ENCODE measurements around the gene ACOXL.

ACOXL gene

DNA sequence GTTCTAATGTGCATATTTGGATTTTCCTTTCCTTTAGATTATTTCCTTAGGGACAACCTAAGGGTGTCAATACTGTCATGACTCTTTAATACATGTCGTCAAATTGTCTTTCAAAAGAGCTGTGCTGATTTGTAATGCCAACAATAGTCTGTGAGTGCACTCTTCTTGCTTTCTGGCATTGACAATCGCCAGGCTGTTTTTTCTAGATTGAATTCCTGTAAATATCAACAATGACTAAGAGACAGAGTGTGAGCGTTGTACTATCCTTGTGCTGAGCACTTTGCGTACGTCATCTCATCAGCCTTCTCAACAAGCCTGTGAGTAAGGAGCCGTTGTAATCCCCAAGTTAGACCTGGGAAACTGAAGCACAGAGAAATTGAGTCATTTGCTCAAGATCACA lies 96.0 kb downstream of the ACOXL start:
- DNase-seq (ENCODE audit: low read depth) = no peak

DNA sequence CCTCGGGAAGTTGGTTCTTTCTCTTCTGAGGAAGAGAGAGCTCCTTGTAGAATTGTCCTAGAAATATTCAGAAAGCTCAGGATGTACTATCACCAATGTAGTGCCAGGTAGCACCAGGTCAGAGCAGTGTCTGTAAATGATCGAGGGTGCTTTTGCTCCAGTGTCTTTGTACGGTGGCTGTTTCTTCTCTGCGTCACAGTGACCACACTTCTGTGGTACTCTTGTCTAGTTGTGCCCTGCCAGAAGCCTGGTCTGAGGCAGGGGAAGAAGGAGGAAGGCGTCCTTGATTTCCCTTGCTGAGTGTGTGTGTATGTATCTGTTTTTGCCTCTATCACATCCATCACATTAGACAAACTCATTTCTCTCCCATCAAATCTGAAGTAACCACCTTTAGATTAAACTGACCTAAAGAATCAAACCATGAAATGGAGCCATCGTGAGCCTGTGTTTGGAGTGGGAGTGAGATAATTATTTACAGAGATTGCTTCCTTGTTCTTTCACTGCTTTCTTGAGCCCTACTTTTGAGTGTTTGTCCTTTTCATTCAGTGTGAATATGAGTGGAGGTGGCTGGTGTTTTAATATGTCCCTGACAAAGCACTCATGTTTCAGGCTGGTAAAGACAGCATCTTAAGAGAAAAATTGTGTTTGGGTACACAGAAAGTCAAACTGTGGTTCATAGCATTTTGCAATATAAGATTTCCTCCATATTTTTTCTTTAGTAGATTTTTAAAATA lies 97.2 kb downstream of the ACOXL start:
- no peak for DNase-seq (ENCODE audit: low read depth)

DNA sequence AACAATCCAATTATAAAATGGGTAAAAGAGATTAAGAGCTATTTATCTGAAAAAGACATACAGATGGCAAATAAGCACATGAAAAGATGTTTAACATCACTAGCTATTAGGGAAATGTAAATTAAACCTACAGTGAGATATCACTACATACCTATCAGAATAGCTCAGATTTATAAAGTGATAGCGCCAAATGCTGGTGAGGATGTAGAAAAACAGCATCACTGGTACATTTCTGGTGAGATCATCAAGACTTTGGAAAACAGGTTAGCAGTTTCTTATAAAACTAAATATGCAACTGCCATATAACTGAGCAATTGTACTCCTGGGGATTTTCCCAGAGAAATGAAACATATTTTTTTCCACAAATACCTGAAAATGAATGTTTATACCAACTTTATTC lies 100.4 kb downstream of the ACOXL start:
- DNase-seq (ENCODE audit: low read depth) = no peak

DNA sequence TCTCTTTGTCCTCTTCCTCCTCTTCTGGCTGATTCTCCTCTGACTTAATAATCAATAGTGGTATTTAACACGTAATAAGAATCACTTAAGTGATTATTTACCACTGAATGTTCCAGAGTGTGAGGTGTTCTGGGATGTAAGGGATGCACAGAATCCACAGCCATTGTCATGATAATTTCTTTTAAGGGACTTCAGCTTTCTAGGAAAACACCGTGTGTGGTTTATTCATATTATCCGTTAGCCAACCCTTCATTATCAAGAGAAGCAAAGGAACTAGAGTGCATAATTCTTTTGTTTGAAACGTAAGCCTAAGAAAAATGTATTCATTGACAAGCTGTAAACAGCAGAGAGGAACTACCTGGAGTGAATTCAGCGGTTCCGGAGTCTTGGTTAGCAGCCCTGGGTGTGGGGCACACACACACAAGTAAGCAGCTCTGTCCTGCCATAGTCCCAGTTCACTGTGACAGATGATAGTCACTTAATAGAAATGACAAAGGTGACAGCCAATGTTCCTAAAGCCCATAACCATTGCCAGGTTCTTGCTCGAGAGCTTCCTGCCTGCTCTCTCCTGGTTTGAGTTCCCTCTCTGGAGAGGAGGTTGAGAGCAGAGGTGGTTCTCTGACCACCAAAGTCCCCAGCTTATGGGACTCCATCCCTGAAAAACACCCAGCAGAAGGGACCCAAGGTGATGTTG lies 101.9 kb downstream of the ACOXL start:
- no peak for DNase-seq (ENCODE audit: low read depth)

DNA sequence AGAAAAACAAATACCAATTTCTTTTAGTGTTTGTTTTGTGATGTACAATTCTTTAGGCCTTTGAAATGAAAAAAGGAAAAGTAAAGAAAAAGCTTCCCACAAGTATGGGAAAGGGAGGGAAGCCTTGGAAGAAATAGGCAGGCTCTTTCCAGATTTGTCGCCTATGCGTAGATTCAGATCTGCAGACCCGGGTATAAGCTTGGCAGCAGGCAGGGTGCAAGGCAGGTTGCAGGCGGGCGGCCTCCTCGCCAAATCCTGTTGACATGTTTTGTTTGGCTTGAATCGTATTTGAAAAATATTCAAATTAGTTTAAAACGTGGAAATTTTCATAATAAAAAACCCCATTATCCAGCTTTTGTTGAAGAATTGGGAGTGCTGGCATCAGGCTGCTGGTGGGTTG lies 104.3 kb downstream of the ACOXL start:
- no peak for DNase-seq (ENCODE audit: low read depth)

DNA sequence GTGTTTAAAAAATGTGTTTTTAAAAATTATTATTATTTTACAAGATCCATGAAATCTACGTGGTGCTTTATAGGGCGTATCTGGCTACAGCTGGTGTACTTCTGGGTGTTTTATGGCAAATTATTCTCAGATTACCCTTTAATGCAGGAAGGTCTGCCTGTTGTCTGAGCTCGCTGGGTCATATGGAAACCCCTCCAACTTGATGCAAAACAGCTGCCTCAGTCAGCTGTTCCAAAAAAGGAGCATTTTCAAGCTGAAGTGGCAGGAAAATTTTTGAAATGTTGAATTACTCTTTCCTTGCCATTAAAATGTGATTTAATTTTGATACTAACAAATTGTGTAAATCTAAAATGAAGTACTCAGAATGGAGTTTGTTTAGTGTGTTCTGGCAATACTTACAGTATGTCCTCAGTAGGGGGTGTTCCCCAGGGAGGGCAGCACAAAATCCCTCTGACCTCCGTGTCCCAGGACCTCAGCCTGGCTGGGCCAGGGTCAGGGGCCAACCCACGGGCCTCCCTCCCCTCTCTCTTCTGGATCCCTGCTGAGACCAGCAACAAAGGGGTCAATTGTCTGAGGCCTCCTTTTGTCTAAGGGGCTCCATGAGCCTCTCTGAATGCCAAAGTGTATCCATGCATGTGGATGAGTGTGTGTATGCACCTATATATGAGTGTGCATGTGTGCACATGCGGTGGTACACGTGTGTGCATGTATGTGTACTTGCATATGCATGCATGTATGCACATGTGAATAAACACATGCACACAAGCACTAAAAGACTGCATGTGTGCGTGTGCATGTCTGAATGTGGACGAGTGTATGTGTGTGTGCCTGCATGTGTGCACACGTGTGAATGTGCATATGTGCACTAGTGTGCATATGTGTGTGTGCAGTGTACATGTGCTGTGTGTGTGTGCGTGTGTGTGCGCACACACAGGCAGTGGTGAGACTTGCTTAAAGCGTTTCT lies 105.4 kb downstream of the ACOXL start:
- no peak for DNase-seq (ENCODE audit: low read depth)

DNA sequence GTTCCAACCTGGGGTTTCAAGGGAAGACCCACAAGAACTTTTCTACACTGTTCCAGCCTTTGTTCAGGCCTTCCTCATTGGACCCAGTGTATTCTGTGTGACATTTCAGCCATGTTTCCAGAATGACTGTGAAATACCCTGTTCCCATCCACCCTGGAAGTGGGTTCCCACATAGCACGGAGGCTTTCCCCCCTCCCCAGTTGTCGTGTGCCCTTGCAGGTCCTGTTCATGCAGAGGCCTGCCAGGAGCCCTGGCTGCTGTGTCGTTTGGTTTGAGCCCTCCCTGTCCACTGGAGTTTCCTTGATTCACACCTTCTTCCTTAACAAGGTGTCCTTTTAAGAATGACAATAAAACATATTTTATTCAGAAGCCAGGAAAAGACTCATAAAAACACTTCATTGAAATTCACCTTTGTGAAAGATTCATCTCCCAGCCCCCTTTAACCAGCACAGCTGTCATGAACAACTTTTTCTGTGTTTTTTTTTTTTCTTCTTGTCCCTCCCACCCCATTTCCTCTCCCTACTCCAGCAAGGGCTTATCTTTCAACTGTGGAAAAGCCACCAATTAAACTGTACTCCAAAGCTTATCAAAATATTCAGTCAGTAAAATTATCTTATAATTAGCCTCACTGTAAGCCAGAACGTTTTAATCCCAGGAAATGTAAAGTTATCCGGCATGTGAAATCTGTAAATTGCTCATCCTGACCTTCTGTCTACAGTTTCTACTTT lies 106.4 kb downstream of the ACOXL start:
- DNase-seq (ENCODE audit: low read depth) = no peak

DNA sequence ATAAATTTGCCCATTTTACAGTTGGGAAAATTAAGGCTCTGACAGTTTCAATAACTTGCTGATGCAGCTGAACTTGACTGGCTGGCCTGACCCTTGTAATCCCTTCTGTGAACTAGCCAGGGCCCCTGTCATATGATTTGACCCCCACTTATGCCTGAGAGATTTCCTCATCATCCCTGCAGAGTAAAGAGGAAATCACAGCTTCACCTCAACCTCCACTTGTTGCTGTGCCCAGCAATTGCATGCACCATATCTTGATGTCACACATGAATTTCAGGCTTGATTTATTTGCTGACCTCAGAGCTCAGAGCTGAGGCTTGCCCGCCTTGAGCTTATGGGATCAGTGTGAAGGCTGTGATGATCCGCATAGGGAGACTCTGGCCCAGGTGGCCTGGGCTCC lies 108.1 kb downstream of the ACOXL start:
- no peak for DNase-seq (ENCODE audit: low read depth)

DNA sequence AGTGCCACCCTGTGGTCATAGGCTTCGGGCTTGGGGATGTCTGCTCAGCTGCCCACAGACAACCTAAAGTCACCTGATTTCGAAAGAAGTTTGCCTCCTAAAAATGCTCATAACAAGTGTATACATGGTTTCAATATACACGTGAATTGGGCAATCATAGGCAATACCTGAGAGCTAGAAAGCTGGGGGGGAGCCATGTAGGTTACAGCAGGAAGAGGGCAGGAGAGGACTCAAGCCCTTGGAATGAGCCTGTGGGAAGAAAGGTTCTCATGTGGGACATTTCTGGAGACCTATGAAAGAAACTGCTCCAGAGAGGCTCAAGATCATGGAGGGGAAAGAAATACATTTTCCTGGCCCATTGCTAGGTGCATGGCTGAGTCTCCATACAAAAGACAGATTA lies 109.7 kb downstream of the ACOXL start:
- DNase-seq (ENCODE audit: low read depth) = no peak

DNA sequence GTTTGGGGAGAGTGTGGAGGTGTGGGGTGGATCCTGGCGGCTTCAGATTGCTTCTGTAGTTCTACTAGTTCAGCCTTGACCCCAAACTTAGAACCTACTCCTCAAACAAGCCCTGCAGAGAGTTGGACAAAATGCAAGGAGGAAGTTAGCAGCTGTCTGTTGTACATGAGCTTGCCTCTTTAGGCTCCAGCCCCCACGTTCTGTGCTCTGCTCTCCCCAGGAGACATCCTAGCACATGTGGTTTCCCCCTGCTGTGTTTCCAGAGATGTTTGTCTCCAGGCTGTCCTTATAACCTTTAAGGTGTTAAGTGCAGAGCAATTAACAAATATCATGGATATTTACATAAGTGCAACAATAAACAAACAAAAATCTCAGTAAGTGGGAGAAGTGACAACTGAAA lies 111.1 kb downstream of the ACOXL start:
- DNase-seq (ENCODE audit: low read depth) = no peak

DNA sequence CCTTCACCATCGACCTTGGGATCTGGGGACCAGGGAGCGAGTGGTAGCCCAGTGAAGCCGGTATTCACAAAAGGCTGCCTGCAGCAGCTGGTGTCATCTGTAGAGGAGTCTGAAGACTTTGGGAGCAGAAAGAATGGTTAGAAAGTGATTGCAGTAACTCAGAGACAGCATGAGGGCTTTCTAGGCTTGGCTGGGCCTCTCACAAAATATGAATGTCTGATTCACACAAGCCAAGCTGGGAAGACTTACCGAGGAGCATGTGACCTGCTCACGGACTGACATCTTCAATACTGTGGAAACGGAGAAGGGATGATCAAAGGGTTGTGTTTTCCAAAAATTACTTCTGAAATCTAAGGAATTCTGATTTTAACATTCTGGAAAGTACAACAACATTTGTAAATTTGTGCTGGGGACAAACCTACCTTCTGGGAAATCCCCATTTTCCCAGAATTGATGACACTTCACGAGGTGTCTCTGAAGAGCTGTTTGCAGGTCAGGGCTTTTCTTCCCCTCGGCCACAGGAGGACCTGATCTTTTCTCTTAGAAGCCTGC lies 111.7 kb downstream of the ACOXL start:
- no peak for DNase-seq (ENCODE audit: low read depth)

DNA sequence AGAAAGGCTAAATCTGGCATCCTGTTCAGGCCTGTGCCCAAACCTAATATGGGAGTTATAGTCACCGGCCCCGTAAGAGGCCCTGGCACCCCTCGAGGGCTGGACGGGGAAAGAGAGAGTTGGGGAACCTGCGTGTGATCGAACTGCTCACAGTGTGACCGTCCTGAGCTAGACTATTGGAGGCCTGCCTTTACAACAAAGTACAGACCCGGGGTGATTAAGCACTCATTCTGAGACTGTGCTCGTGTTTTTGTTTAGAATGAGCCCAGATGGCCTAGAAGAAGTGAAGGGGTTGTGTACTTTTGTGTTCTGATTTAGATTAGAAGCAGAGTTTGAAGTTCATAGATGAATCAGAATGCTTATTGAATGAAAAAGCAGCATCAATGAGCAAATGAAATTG lies 115.3 kb downstream of the ACOXL start:
- DNase-seq (ENCODE audit: low read depth) = no peak

DNA sequence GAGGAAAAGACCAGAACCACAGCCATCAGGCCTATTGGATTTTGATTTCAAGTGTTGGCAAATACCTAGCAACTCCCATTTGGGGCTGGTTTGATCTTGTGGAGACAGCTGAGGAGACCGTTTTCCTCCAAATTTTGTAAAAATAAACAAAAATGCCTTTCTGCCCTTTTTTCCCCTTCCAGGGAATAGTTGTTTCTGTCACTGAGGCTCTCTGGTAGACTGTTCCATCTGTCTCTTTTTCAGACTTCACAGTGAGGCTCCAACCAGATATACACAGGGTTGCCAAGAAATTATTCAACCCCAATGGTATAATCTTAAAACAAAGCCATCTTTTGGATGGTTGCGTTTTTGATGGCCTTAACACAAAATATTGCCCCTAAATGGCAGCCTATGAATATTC lies 115.7 kb downstream of the ACOXL start:
- no peak for DNase-seq (ENCODE audit: low read depth)

DNA sequence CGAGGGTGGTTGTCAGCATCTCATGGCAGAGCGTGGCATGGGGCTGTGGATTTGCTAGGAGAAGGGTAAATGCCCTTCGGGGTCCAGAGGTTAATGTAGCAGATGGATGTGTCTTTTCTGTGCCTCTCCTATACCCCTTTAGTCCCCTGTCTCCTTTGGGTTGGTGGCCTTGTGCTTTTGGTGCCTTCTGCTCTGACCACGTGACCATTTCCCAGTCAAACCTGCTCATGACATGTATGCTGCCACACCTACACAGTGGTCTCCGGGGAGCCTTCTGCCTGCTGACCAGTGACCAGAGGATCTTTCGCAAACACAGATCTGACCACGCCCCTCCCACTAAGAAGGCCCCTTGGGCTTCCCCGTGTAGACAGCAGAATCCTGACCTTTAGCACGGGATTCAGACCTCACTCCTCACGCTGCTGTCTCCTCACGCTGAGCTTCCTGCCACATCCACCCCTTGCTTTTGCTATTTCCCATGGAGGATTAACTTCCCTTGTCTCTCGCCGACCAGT lies 116.2 kb downstream of the ACOXL start:
- DNase-seq (ENCODE audit: low read depth) = no peak

DNA sequence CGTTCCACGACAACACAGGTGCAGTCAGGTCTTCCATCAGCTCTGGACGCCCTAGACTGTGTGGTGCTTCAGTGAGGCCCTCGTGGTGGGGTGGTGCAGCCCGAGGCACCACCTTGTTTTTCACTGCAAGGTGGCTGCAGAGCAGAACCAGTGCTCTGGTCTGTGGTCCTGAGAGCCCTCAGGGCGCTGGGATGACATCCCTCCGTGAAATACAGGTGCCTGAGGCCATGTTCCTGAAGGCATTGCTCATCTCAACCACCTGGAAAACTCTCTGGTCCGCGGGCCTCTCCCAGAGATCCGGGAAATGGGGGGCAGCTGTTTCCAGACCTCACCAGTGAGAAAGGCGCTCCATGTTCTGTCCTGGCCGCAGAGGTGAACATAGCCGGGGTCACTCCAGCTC lies 119.2 kb downstream of the ACOXL start:
- no peak for DNase-seq (ENCODE audit: low read depth)

DNA sequence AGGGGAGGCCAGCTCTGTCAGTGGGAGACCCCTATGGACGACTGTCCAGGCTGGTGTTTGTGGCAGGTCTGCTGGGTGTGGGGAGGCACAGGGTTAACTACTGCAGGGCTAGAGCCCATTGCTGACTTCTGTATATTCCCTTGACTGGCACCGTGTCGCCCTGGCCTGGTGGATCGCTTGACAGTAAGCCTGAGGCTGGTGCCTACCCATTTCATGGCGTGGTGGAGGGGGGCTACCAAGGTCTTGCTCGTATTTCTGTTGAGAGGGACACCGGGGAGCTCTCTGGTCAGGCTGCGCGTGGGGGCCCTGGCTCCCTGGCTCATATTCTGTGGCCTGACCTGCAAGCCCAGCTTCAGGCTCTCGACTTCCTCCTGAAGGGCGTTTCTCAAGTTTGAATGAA lies 119.7 kb downstream of the ACOXL start:
- DNase-seq (ENCODE audit: low read depth) = no peak

DNA sequence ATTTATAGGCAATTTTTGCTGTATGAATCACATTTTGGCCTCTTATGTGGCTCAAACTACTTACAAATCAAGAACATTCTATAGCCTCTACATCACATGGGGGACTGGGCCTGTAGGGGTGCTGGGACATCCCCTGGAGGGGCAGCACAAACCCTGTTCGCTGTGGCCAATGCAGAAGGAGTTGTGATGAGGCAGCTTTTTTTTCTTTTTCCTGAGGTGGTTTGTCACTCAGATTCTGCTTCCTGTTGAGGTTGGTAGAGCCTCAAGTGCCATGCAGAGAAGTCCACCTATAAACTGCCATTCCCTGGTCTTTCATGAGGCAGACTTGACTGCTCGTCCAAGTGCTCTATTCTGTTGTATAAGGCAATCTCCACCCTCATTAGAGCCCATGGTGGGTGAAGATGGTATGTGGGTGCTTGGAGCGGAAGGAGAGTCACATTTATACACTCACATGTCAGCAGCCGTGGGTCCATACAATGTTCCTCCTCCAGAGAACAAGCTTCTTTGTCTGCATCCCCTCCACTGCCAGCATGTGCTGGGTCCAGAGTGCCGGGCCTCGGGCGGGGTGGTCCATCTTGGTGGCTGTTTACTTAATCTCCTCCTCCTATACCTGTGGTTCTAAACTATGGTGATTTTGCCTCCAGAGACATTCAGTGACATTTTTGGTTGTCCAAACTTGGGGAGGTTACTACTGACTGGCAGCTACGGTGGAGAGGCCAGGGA lies 120.3 kb downstream of the ACOXL start:
- no peak for DNase-seq (ENCODE audit: low read depth)

DNA sequence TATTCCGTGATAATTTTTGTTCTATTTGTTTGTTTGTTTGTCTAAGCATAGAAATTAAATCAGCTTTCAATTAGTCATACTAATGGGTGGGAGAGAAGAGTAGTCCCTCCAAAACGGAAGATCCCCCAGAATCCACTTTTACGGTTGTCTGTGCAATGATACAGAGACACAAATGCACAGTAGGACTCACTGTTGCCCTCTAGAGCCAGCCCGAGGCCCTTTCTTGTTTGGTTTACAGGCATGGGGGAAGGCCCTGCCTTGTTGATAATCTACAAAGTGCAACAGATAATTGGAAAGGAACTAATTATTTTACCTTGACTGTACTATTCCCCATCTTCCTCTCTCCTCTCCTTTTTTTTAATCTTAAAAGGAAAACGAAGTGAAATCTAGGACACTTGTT lies 121.1 kb downstream of the ACOXL start:
- DNase-seq (ENCODE audit: low read depth) = peak; percentile 15

DNA sequence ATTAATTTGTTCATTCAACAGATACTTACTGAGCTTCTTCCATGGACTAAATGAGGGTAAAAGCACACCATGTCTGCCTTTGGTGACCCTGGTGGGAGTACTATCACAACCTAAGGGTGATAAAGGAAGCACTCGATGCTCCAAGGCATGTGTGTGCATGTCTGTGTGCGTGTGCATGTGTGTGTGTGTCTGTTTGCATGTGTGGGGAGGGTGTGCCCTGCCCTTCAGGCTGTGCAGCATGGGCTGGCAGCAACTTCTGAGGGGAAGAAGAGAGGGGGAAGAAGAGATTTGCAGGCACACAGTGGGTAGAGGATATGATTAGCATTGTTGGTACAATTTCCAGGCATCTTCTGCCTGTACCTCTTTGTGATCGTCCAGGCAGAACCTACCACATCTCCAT lies 121.6 kb downstream of the ACOXL start:
- no peak for DNase-seq (ENCODE audit: low read depth)

DNA sequence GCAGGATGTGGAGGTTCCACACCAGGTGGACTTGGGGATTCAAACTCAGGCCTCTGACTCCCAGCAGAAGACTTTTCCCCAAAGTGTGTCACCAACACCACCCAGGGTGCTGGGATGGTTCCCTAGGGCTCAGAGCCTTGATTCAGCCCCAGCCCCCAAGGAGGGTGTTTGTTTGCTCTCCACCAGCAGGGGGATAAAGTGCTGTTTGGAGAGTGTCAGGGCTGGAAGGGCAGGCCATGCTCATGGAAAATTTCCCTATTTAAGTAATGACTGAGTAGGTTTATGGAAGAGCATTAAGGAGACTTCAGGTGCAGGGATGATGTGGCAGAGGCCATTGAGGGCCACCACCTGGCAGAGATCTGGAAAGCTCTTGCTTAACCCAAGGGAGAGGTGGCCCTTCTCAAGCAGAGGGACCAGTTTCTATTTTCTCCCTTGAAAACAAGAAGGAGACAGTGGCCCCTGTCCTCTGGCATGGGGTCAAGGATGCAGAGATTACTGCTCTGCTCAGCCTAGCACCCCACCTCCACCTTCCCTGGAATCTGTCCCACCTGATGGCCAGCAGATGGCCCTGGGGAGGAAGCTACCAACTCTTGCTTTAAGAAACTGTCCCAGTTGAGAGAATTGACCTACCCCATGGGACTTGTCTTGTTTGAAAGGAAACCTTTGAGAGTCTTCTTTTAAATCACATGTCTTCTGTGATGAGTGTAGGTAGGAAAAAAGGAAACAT lies 122.1 kb downstream of the ACOXL start:
- DNase-seq (ENCODE audit: low read depth) = no peak
